SU-DHL-6 (cell line): ENCODE measurements around the gene SPRED2.

Source experiments
- H2AFZ ChIP-seq: fragments of 200-600 bp; sonication (generic); 2 replicates; pipeline ENCODE4 v1.6.1; 2014; ENCODE audit warnings: low read depth, mild to moderate bottlenecking, moderate library complexity, mixed read lengths, antibody characterized with exemption, low read length; ENCODE audit not compliant: severe bottlenecking
- H3F3A ChIP-seq: fragments of 200-600 bp; shearing (Covaris generic); 2 replicates; pipeline ENCODE4 v1.6.0; 2016; ENCODE audit warnings: antibody characterized with exemption, mild to moderate bottlenecking; ENCODE audit not compliant: insufficient read depth
- H3K27ac ChIP-seq: fragments of 200-600 bp; sonication (generic); 2 replicates; pipeline ENCODE4 v1.5.1; 2016; ENCODE audit warnings: low read depth, mild to moderate bottlenecking, low read length, moderate library complexity, mixed read lengths
- H3K27me3 ChIP-seq: fragments of 200-600 bp; sonication (generic), shearing (Covaris generic); 2 replicates; pipeline ENCODE4 v1.6.0; 2014; ENCODE audit warnings: mild to moderate bottlenecking, low read length
- H3K36me3 ChIP-seq: fragments of 200-600 bp; sonication (generic); 2 replicates; pipeline ENCODE4 v1.6.1; 2014; ENCODE audit warnings: mild to moderate bottlenecking, low read length, mixed read lengths
- H3K4me2 ChIP-seq: fragments of 300-600, 200-600 bp; shearing (Covaris generic), sonication (generic); 2 replicates; pipeline ENCODE4 v1.6.0; 2014; ENCODE audit warnings: low read length, low read depth, mild to moderate bottlenecking; ENCODE audit not compliant: poor library complexity, severe bottlenecking
- H3K4me3 ChIP-seq: fragments of 200-600 bp; sonication (generic); 2 replicates; pipeline ENCODE4 v1.5.1; 2014; ENCODE audit warnings: antibody characterized with exemption, low read length, mild to moderate bottlenecking, mixed read lengths; ENCODE audit not compliant: insufficient read depth, poor library complexity, severe bottlenecking
- H3K79me2 ChIP-seq: fragments of 200-600 bp; sonication (generic); 2 replicates; pipeline ENCODE4 v1.6.1; 2014; ENCODE audit warnings: mild to moderate bottlenecking, low read length, moderate library complexity; ENCODE audit not compliant: insufficient read depth
- H3K9ac ChIP-seq: fragments of 200-600 bp; sonication (generic); 2 replicates; pipeline ENCODE4 v1.7.0; 2014; ENCODE audit warnings: mild to moderate bottlenecking, low read length
- H3K9me2 ChIP-seq: fragments of 200-600 bp; sonication (generic); replicated peaks from 2 replicates; pipeline ENCODE4 v1.6.1; 2014; ENCODE audit warnings: low read length; ENCODE audit not compliant: insufficient read depth
- H3K9me3 ChIP-seq: fragments of 200-600 bp; sonication (generic); 2 replicates; pipeline ENCODE4 v1.6.1; 2014; ENCODE audit warnings: low read length, mixed read lengths; ENCODE audit not compliant: insufficient read depth
- H4K20me1 ChIP-seq: fragments of 200-600 bp; sonication (generic); 2 replicates; pipeline ENCODE4 v1.6.1; 2014; ENCODE audit warnings: low read depth, mild to moderate bottlenecking, antibody characterized with exemption, low read length, moderate library complexity, mixed read lengths
- EZH2phosphoT487 ChIP-seq: fragments of 200-600 bp; sonication (generic), shearing (Covaris generic); conservative IDR thresholded peaks from 2 replicates; pipeline ENCODE4 v1.6.1; 2018; ENCODE audit warnings: mild to moderate bottlenecking, antibody characterized with exemption, low read length, moderate library complexity, mixed read lengths
- TF ChIP-seq, protein P1 (sequence below): fragments of 200-600 bp; sonication (generic); IDR thresholded peaks from one replicate; pipeline ENCODE4 v1.5.1; 2017; ENCODE audit warnings: antibody characterized with exemption, mild to moderate bottlenecking, low read length, moderate library complexity; ENCODE audit not compliant: insufficient read depth, poor library complexity, severe bottlenecking

Gene SPRED2

DNA sequence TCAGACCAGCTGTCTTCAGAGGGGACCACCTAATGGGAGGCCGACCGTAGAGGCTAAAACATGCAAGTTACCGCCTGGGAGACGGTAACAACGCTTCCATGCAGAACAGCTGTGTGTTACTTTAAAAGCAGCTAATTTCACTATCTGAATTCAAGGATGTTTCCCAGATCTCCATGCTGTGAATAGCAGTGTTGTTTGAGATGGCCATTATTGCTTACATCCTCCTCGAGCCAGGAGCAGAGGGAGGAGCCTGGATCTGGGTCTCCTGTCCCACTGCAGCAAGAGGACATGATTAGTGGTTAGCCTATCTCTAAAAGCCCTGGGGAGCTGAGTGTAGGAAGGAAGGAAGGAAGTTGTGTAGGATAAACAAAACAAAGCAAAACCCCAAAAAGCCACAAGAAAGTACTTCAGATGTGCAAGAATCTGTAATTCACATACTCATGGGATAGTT lies 153.8 kb downstream of the SPRED2 start:
- H3K9me2 ChIP-seq = no peaks in the 10 kb centered on the region
- no peak overlapping the region for H3K27ac ChIP-seq
- no peak overlapping the region for H3K4me2 ChIP-seq
- no peaks in the 10 kb centered on the region for H3K27me3 ChIP-seq
- H3K9me3 ChIP-seq = no peaks in the 10 kb centered on the region
- H3K79me2 ChIP-seq = no peaks in the 10 kb centered on the region
- H4K20me1 ChIP-seq = no peaks in the 10 kb centered on the region
- no peak overlapping the region for H3K9ac ChIP-seq
- no peak overlapping the region for H2AFZ ChIP-seq
- no peak overlapping the region for H3K4me3 ChIP-seq
- peaks cover 33% of the 10 kb centered on the region for H3F3A ChIP-seq
- TF ChIP-seq, protein P1, sequence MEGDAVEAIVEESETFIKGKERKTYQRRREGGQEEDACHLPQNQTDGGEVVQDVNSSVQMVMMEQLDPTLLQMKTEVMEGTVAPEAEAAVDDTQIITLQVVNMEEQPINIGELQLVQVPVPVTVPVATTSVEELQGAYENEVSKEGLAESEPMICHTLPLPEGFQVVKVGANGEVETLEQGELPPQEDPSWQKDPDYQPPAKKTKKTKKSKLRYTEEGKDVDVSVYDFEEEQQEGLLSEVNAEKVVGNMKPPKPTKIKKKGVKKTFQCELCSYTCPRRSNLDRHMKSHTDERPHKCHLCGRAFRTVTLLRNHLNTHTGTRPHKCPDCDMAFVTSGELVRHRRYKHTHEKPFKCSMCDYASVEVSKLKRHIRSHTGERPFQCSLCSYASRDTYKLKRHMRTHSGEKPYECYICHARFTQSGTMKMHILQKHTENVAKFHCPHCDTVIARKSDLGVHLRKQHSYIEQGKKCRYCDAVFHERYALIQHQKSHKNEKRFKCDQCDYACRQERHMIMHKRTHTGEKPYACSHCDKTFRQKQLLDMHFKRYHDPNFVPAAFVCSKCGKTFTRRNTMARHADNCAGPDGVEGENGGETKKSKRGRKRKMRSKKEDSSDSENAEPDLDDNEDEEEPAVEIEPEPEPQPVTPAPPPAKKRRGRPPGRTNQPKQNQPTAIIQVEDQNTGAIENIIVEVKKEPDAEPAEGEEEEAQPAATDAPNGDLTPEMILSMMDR = no peak
- TF ChIP-seq EZH2phosphoT487 = no peak
- H3K36me3 ChIP-seq = no peaks in the 10 kb centered on the region

DNA sequence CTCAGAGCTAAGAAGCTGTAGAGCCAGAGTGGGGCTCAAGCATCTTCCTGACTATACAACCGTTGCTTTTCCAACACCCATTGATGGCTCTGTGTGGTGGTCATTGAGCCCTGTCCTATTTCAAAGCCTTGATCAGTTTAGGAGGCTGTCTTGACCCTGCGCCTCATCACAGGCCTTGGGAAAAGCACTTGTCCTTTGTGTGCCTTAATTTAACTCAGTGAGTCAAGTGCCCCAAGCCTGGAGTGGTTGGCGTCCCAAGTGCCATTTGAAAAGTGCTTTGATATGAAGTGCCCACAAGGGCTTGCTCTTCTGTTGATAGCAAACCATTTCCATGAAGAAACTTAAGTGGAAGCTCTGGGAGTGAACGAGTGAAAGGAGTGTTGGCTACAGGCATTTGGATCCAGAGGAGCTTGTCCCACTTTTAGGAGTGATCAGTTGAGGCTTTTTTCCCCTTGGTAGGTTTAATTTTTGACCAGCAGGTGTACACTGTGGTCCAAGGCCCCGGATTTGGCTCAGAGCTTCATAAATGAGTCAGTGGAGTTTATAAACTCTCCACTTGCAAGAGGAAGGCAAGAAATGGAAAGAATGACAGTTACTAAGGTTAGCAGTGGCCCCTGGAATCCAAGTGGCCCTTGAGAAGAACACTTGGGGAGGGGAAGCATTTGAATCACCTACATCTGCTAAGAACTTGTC lies 154.5 kb downstream of the SPRED2 start:
- Histone ChIP-seq H3K4me3 (no peak overlapping the region), H3K27me3 (no peaks in the 10 kb centered on the region), H3K9me3 (no peaks in the 10 kb centered on the region), H3K79me2 (no peaks in the 10 kb centered on the region), H3K9ac (no peak overlapping the region), H3K27ac (no peak overlapping the region), H3F3A (peaks cover 33% of the 10 kb centered on the region), H3K4me2 (no peak overlapping the region), H4K20me1 (no peaks in the 10 kb centered on the region), H2AFZ (no peak overlapping the region), H3K9me2 (no peaks in the 10 kb centered on the region), H3K36me3 (0 out of 2 replicates have a peak, but pooled peaks cover 2% of the 10 kb centered on the region)
- TF ChIP-seq, protein P1 = no peak
- no peak for TF ChIP-seq EZH2phosphoT487

- no peaks in the 10 kb centered on the region for H3K27me3 ChIP-seq
Measured at GRCh38 chr2:65277118-65277517, 155.3 kb downstream of the SPRED2 start.

More at GRCh38 chr2:65277118-65277517, 155.3 kb downstream of the SPRED2 start:
- no peaks in the 10 kb centered on the region for H4K20me1 ChIP-seq
- H3K9ac ChIP-seq = no peak overlapping the region
- H3K27ac ChIP-seq = no peak overlapping the region
- TF ChIP-seq, protein P1 = no peak
- no peak for TF ChIP-seq EZH2phosphoT487
- no peaks in the 10 kb centered on the region for H3K9me2 ChIP-seq
- peaks cover 10% of the 10 kb centered on the region for H3K36me3 ChIP-seq
- no peaks in the 10 kb centered on the region for H3K79me2 ChIP-seq
- no peak overlapping the region for H3K4me3 ChIP-seq
- H3K9me3 ChIP-seq = no peaks in the 10 kb centered on the region
- H2AFZ ChIP-seq = no peak overlapping the region
- peaks cover 39% of the 10 kb centered on the region for H3F3A ChIP-seq
- H3K4me2 ChIP-seq = no peak overlapping the region
